H9 (cell line): ENCODE measurements around the gene ZNF212. TPM values are rescaled to one million over a fixed set of nuclear protein-coding genes. Genes with fewer than 3 reads are reported as not detected.

Source experiments
- DNase-seq: peaks from one replicate; pipeline ENCODE4 v3.0.0-alpha.2; 2017
- H2AFZ ChIP-seq: one replicate; pipeline ENCODE4 v1.6.1; 2013; ENCODE audit warnings: mild to moderate bottlenecking, low read length, control low read depth, moderate library complexity
- H2AK5ac ChIP-seq: 2 replicates; pipeline ENCODE4 v1.6.1; 2013; ENCODE audit warnings: low read length, control low read depth, mixed read lengths; ENCODE audit not compliant: insufficient read length
- H2BK120ac ChIP-seq: one replicate; pipeline ENCODE4 v1.6.1; 2013; ENCODE audit warnings: low read depth, mild to moderate bottlenecking, low read length, control low read depth, inconsistent platforms; ENCODE audit not compliant: poor library complexity, severe bottlenecking
- H2BK12ac ChIP-seq: 2 replicates; pipeline ENCODE4 v1.6.1; 2013; ENCODE audit warnings: low read length, control low read depth, mixed read lengths, low read depth; ENCODE audit not compliant: insufficient read length
- H2BK15ac ChIP-seq: 2 replicates; pipeline ENCODE4 v1.6.1; 2013; ENCODE audit warnings: low read depth, low read length, control low read depth
- H2BK20ac ChIP-seq: one replicate; pipeline ENCODE4 v1.6.1; 2013; ENCODE audit warnings: low read depth, mild to moderate bottlenecking, low read length, control low read depth, inconsistent platforms; ENCODE audit not compliant: poor library complexity, severe bottlenecking
- H2BK5ac ChIP-seq: 2 replicates; pipeline ENCODE4 v1.6.1; 2013; ENCODE audit warnings: low read length, control low read depth, mixed read lengths; ENCODE audit not compliant: insufficient read length
- H3K14ac ChIP-seq: 2 replicates; pipeline ENCODE4 v1.6.1; 2013; ENCODE audit warnings: low read length, control low read depth; ENCODE audit not compliant: insufficient read depth
- H3K18ac ChIP-seq: 2 replicates; pipeline ENCODE4 v1.6.1; 2013; ENCODE audit warnings: low read depth, mild to moderate bottlenecking, mixed read lengths, low read length, control low read depth; ENCODE audit not compliant: insufficient read length
- H3K23ac ChIP-seq: 2 replicates; pipeline ENCODE4 v1.6.1; 2013; ENCODE audit warnings: low read length, control low read depth, mixed read lengths, low read depth; ENCODE audit not compliant: insufficient read length
- H3K23me2 ChIP-seq: 2 replicates; pipeline ENCODE4 v1.6.1; 2013; ENCODE audit warnings: low read depth, mild to moderate bottlenecking, mixed read lengths, low read length, control low read depth; ENCODE audit not compliant: insufficient read length, poor library complexity, severe bottlenecking
- H3K27ac ChIP-seq: 2 replicates; pipeline ENCODE4 v1.5.1; 2013; ENCODE audit warnings: low read length, control low read depth, mixed read lengths, low read depth; ENCODE audit not compliant: insufficient read length
- H3K27me3 ChIP-seq: 2 replicates; pipeline ENCODE4 v1.6.1; 2013; ENCODE audit warnings: low read length, control low read depth, inconsistent platforms; ENCODE audit not compliant: insufficient read depth
- H3K4ac ChIP-seq: 2 replicates; pipeline ENCODE4 v1.6.1; 2013; ENCODE audit warnings: low read depth, mild to moderate bottlenecking, control low read depth, inconsistent platforms, low read length, moderate library complexity
- H3K4me1 ChIP-seq: 2 replicates; pipeline ENCODE4 v1.6.1; 2013; ENCODE audit warnings: low read length, control low read depth, inconsistent platforms; ENCODE audit not compliant: insufficient read depth
- H3K4me2 ChIP-seq: 2 replicates; pipeline ENCODE4 v1.6.1; 2013; ENCODE audit warnings: low read length, control low read depth, mixed read lengths; ENCODE audit not compliant: insufficient read length, insufficient read depth
- H3K56ac ChIP-seq: 2 replicates; pipeline ENCODE4 v1.6.1; 2013; ENCODE audit warnings: low read depth, mild to moderate bottlenecking, mixed read lengths, low read length, control low read depth; ENCODE audit not compliant: insufficient read length
- H3K79me1 ChIP-seq: 2 replicates; pipeline ENCODE4 v1.6.1; 2013; ENCODE audit warnings: low read depth, mild to moderate bottlenecking, moderate library complexity, low read length, control low read depth, inconsistent platforms; ENCODE audit not compliant: insufficient read depth, poor library complexity, severe bottlenecking
- H3K79me2 ChIP-seq: 2 replicates; pipeline ENCODE4 v1.6.1; 2013; ENCODE audit warnings: low read length, control low read depth, inconsistent platforms; ENCODE audit not compliant: insufficient read depth
- H3K9ac ChIP-seq: 2 replicates; pipeline ENCODE4 v1.6.1; 2013; ENCODE audit warnings: low read length, control low read depth, mixed read lengths; ENCODE audit not compliant: insufficient read length; ENCODE audit errors: extremely low read depth
- H3K9me3 ChIP-seq: one replicate; pipeline ENCODE4 v1.6.1; 2013; ENCODE audit warnings: low read depth, low read length, inconsistent platforms; ENCODE audit not compliant: control insufficient read depth
- H3T11ph ChIP-seq: one replicate; pipeline ENCODE4 v1.6.1; 2013; ENCODE audit warnings: mild to moderate bottlenecking, low read length, control low read depth, inconsistent platforms
- H4K20me1 ChIP-seq: one replicate; pipeline ENCODE4 v1.6.1; 2013; ENCODE audit not compliant: control insufficient read depth, insufficient read length, insufficient read depth
- H4K5ac ChIP-seq: 2 replicates; pipeline ENCODE4 v1.6.1; 2013; ENCODE audit warnings: low read depth, mild to moderate bottlenecking, mixed read lengths, low read length, control low read depth; ENCODE audit not compliant: insufficient read length
- H4K8ac ChIP-seq: replicated peaks from 2 replicates; pipeline ENCODE4 v1.6.1; 2013; ENCODE audit warnings: low read length, control low read depth, mixed read lengths, low read depth; ENCODE audit not compliant: insufficient read length
- H4K91ac ChIP-seq: 2 replicates; pipeline ENCODE4 v1.6.1; 2013; ENCODE audit warnings: low read depth, mild to moderate bottlenecking, moderate library complexity, mixed read lengths, low read length, control low read depth; ENCODE audit not compliant: insufficient read length
- H3K27ac Mint-ChIP-seq, 3 experiments: 2 replicates in 2 of 3; 3 replicates in 1 of 3; pipeline ENCODE4 v1.8.0; 2020 to 2021; ENCODE audit warnings: mixed read lengths in 3 of 3, mild to moderate bottlenecking in 1 of 3, moderate library complexity in 1 of 3
- H3K27me3 Mint-ChIP-seq: 2 replicates; pipeline ENCODE4 v1.8.0; 2021; ENCODE audit warnings: low read depth, mild to moderate bottlenecking, moderate library complexity, mixed read lengths
- H3K36me3 Mint-ChIP-seq, 3 experiments: 2 replicates in 2 of 3; 3 replicates in 1 of 3; pipeline ENCODE4 v1.8.0; 2020 to 2021; ENCODE audit warnings: low read depth in 3 of 3, mixed read lengths in 3 of 3; ENCODE audit not compliant: insufficient read depth in 1 of 3
- H3K4me1 Mint-ChIP-seq, 2 experiments: 2 replicates each; pipeline ENCODE4 v1.8.0; 2020; ENCODE audit warnings: mixed read lengths in 2 of 2
- H3K4me3 Mint-ChIP-seq, 2 experiments: 2 replicates in 1 of 2; 3 replicates in 1 of 2; pipeline ENCODE4 v1.8.0; 2020 to 2021; ENCODE audit warnings: mild to moderate bottlenecking in 2 of 2, mixed read lengths in 2 of 2, moderate library complexity in 1 of 2
- H3K9me3 Mint-ChIP-seq, 2 experiments: 2 replicates in 1 of 2; 3 replicates in 1 of 2; pipeline ENCODE4 v1.8.0; 2020; ENCODE audit warnings: mild to moderate bottlenecking in 2 of 2, mixed read lengths in 2 of 2, moderate library complexity in 1 of 2
- WGBS: extraction: QIAGEN DNeasy Blood & Tissue Kit; methylation state at CpG from one replicate; pipeline ENCODE4 v1.1.7; 2013; ENCODE audit warnings: missing lambda C conversion rate, low lambda C conversion rate, mixed read lengths; ENCODE audit not compliant: insufficient read length; ENCODE audit errors: extremely low coverage; 5-methylcytosine and 5-hydroxymethylcytosine counted together
- total RNA-seq: library from RNA; stranded (reverse); gene quantifications from 2 replicates; pipeline ENCODE4 v1.2.1, GENCODE V29; 2021
- TF ChIP-seq, protein P1 (sequence below): fragments of 200-600 bp; sonication (generic); conservative IDR thresholded peaks from 3 replicates; pipeline ENCODE4 v1.8.0; 2021; ENCODE audit warnings: antibody characterized with exemption, mild to moderate bottlenecking

The ZNF212 gene
- total RNA-seq, 1 experiment from 2014 or later: 21.1 TPM

- no peak overlapping the region for H2BK120ac ChIP-seq
- H2BK15ac ChIP-seq: no peak overlapping the region
- H3K23me2 ChIP-seq: no peaks in the 10 kb centered on the region
- H3K18ac ChIP-seq: no peak overlapping the region
- H3K9me3 ChIP-seq: peaks cover 1% of the 10 kb centered on the region
- no peak overlapping the region for H3T11ph ChIP-seq
- no peaks in the 10 kb centered on the region for H4K20me1 ChIP-seq
- no peak overlapping the region for H3K4me2 ChIP-seq
- no peak overlapping the region for H4K8ac ChIP-seq
- H3K56ac ChIP-seq: no peak overlapping the region
- DNase-seq: no peak
- no peak overlapping the region for H2BK5ac ChIP-seq
- WGBS: no CpG with 5 or more reads among the region's 7 CpGs
- peaks cover 11 to 12% of the 10 kb centered on the region in 2 experiments for H3K4me1 Mint-ChIP-seq
- peaks cover 2 to 4% of the 10 kb centered on the region in 2 experiments; a peak in 4 of 5 replicates for H3K9me3 Mint-ChIP-seq
- no peak overlapping the region for H3K27ac ChIP-seq
- H3K27me3 ChIP-seq: no peaks in the 10 kb centered on the region
- no peak overlapping the region for H3K9ac ChIP-seq
- H4K91ac ChIP-seq: no peak overlapping the region
- H3K4me1 ChIP-seq: peaks cover 3% of the 10 kb centered on the region; the same call in 1 of the 2 replicates
- H3K79me1 ChIP-seq: no peaks in the 10 kb centered on the region
- H3K4me3 Mint-ChIP-seq: no peak overlapping the region
- H2AK5ac ChIP-seq: no peak overlapping the region
- H2AFZ ChIP-seq: no peak overlapping the region
- no peak overlapping the region for H3K27ac Mint-ChIP-seq
- no peak overlapping the region for H3K14ac ChIP-seq
- no peak overlapping the region for H3K23ac ChIP-seq
- no peaks in the 10 kb centered on the region for H3K79me2 ChIP-seq
- H2BK12ac ChIP-seq: no peak overlapping the region
- no peak overlapping the region for H2BK20ac ChIP-seq
- peaks cover 2% of the 10 kb centered on the region for H3K27me3 Mint-ChIP-seq
- H3K4ac ChIP-seq: no peak overlapping the region
- H4K5ac ChIP-seq: no peak overlapping the region
- H3K36me3 Mint-ChIP-seq: no peaks in the 10 kb centered on the region
- TF ChIP-seq, protein P1, sequence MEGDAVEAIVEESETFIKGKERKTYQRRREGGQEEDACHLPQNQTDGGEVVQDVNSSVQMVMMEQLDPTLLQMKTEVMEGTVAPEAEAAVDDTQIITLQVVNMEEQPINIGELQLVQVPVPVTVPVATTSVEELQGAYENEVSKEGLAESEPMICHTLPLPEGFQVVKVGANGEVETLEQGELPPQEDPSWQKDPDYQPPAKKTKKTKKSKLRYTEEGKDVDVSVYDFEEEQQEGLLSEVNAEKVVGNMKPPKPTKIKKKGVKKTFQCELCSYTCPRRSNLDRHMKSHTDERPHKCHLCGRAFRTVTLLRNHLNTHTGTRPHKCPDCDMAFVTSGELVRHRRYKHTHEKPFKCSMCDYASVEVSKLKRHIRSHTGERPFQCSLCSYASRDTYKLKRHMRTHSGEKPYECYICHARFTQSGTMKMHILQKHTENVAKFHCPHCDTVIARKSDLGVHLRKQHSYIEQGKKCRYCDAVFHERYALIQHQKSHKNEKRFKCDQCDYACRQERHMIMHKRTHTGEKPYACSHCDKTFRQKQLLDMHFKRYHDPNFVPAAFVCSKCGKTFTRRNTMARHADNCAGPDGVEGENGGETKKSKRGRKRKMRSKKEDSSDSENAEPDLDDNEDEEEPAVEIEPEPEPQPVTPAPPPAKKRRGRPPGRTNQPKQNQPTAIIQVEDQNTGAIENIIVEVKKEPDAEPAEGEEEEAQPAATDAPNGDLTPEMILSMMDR: no peak
These were observed 64.6 kb downstream of the ZNF212 start for GRCh38 chr7:149304006-149304405.

Other genes with a start within 250 kb of the ZNF212 start
- 217 and 230 TPM in 2 replicates for gene PDIA4, start 211.1 kb upstream of the ZNF212 start, total RNA-seq
- 24.1 and 25.1 TPM in 2 replicates for gene ZNF786, start 148.9 kb upstream of the ZNF212 start, total RNA-seq
- gene ZNF425, start 113.3 kb upstream of the ZNF212 start, total RNA-seq: 5.3 and 5.4 TPM in 2 replicates
- gene ZNF398, start 92.2 kb upstream of the ZNF212 start, total RNA-seq: 62.1 and 62.4 TPM in 2 replicates
- gene ZNF282, start 44.1 kb upstream of the ZNF212 start, total RNA-seq: 39.0 and 39.9 TPM in 2 replicates
- gene ZNF783, start 22.5 kb downstream of the ZNF212 start, total RNA-seq: 13.5 and 13.6 TPM in 2 replicates
- gene ZNF777, start 221.4 kb downstream of the ZNF212 start, total RNA-seq: 15.6 and 15.9 TPM in 2 replicates